HepG2 (cell line): Measurements from ENCODE around the gene MAP3K2. TPM values are rescaled to one million over a fixed set of nuclear protein-coding genes. Genes with fewer than 3 reads are reported as not detected.

Experiments
- FIP1L1 ChIP-seq: fragments of 200-400 bp; formaldehyde crosslinking; IDR thresholded peaks from 2 replicates; pipeline ENCODE4 v1.6.1; 2018; ENCODE audit warnings: low read depth, mild to moderate bottlenecking, low read length, moderate library complexity, borderline replicate concordance; ENCODE audit not compliant: insufficient read depth
- KMT2A ChIP-seq: sonication (generic); formaldehyde crosslinking; IDR thresholded peaks from 2 replicates; pipeline ENCODE4 v1.4.0; 2020; ENCODE audit warnings: missing genetic modification reagents
- MXI1 ChIP-seq: IDR thresholded peaks from 3 replicates; pipeline ENCODE4 v1.6.1; 2012; ENCODE audit warnings: low read depth, low read length, inconsistent platforms, borderline replicate concordance
- MZF1 ChIP-seq: sonication (generic); formaldehyde crosslinking; IDR thresholded peaks from 2 replicates; pipeline ENCODE4 v1.8.1; 2023; ENCODE audit warnings: mild to moderate bottlenecking, missing genetic modification reagents, borderline replicate concordance
- NAIF1 ChIP-seq: sonication (generic); formaldehyde crosslinking; IDR thresholded peaks from 2 replicates; pipeline ENCODE4 v1.5.0; 2020; ENCODE audit warnings: mild to moderate bottlenecking, missing genetic modification reagents, borderline replicate concordance
- NR2F2 ChIP-seq: IDR thresholded peaks from 2 replicates; pipeline ENCODE4 v1.6.1; 2012; ENCODE audit warnings: low read depth, inconsistent platforms, borderline replicate concordance
- PAF1 ChIP-seq: IDR thresholded peaks from 2 replicates; pipeline ENCODE4 v1.6.1; 2016; ENCODE audit warnings: missing genetic modification reagents, missing compliant biosample characterization
- PHF5A ChIP-seq: IDR thresholded peaks from one replicate; pipeline ENCODE4 v1.6.1; 2018; ENCODE audit warnings: low read depth, missing genetic modification reagents; ENCODE audit not compliant: unreplicated experiment
- RAD21 ChIP-seq: fragments of 450-650 bp; formaldehyde crosslinking; IDR thresholded peaks from 2 replicates; pipeline ENCODE4 v1.5.0; 2020; ENCODE audit warnings: mild to moderate bottlenecking
- SMARCE1 ChIP-seq: fragments of 450-650 bp; IDR thresholded peaks from 2 replicates; pipeline ENCODE4 v1.6.1; 2017; ENCODE audit warnings: borderline replicate concordance
- SP2 ChIP-seq: sonication (generic); formaldehyde crosslinking; IDR thresholded peaks from 2 replicates; pipeline ENCODE4 v1.5.1; 2020; ENCODE audit warnings: mild to moderate bottlenecking, missing genetic modification reagents
- TSC22D2 ChIP-seq: sonication (generic); formaldehyde crosslinking; IDR thresholded peaks from 2 replicates; pipeline ENCODE4 v1.5.1; 2020; ENCODE audit warnings: missing genetic modification reagents, mild to moderate bottlenecking, borderline replicate concordance
- YEATS4 ChIP-seq: sonication (generic); formaldehyde crosslinking; IDR thresholded peaks from 2 replicates; pipeline ENCODE4 v1.4.0; 2020; ENCODE audit warnings: missing genetic modification reagents, borderline replicate concordance
- ZFP41 ChIP-seq: sonication (generic); formaldehyde crosslinking; IDR thresholded peaks from 2 replicates; pipeline ENCODE4 v1.4.0; 2020; ENCODE audit warnings: mild to moderate bottlenecking, missing genetic modification reagents, borderline replicate concordance
- ZMYM4 ChIP-seq: sonication (generic); formaldehyde crosslinking; IDR thresholded peaks from 2 replicates; pipeline ENCODE4 v1.8.1; 2023; ENCODE audit warnings: mild to moderate bottlenecking, missing genetic modification reagents
- ZNF337 ChIP-seq: sonication (generic); formaldehyde crosslinking; IDR thresholded peaks from 2 replicates; pipeline ENCODE4 v1.5.1; 2020; ENCODE audit warnings: missing genetic modification reagents, low read depth, mild to moderate bottlenecking, borderline replicate concordance
- ZNF543 ChIP-seq: sonication (generic); formaldehyde crosslinking; IDR thresholded peaks from 2 replicates; pipeline ENCODE4 v1.4.0; 2020; ENCODE audit warnings: mild to moderate bottlenecking, missing genetic modification reagents
- ZNF557 ChIP-seq: sonication (generic); formaldehyde crosslinking; IDR thresholded peaks from 2 replicates; pipeline ENCODE4 v1.4.0; 2020; ENCODE audit warnings: missing genetic modification reagents
- ZNF598 ChIP-seq: sonication (generic); formaldehyde crosslinking; IDR thresholded peaks from 2 replicates; pipeline ENCODE4 v1.5.1; 2020; ENCODE audit warnings: mild to moderate bottlenecking, missing genetic modification reagents, borderline replicate concordance
- polyA plus RNA-seq, 8 experiments: library from polyadenylated mRNA; depleted of rRNA in 3 of 8; stranded (reverse) in 7 of 8; unstranded in 1 of 8; fragments of >200 nt; fragmentation: Illumina TruSeq in 4 of 8; extraction: Trizol in 4 of 8; gene quantifications; 2 replicates each; pipeline versions ENCODE4 v1.2.1 to v1.2.3, GENCODE V29; 2011 to 2016; ENCODE audit warnings: low read depth in 4 of 8, missing spikeins in 1 of 8, mixed read lengths in 1 of 8; ENCODE audit not compliant: insufficient read depth in 1 of 8
- total RNA-seq, 5 experiments: library from RNA; depleted of rRNA; stranded (reverse); fragments of >200 nt; fragmentation: Illumina TruSeq; extraction: Trizol; gene quantifications; 2 replicates each; pipeline ENCODE4 v1.2.3, GENCODE V29; 2016; ENCODE audit warnings: low read depth in 1 of 5
- TF ChIP-seq, protein P1 (sequence below): sonication (generic); formaldehyde crosslinking; IDR thresholded peaks from 2 replicates; pipeline ENCODE4 v1.8.1; 2023; ENCODE audit warnings: mild to moderate bottlenecking, missing genetic modification reagents
- TF ChIP-seq, protein P2 (sequence below): fragments of 450-650 bp; IDR thresholded peaks from 2 replicates; pipeline ENCODE4 v1.6.1; 2017; ENCODE audit warnings: mild to moderate bottlenecking
- TF ChIP-seq, protein P3 (sequence below): sonication (generic); formaldehyde crosslinking; IDR thresholded peaks from 2 replicates; pipeline ENCODE4 v1.4.0; 2020; ENCODE audit warnings: missing genetic modification reagents, borderline replicate concordance

MAP3K2 gene
- total and polyA plus RNA-seq, 2 of the 13 experiments (the other 11 are each of a cell fraction or from before 2014, with no cell fraction given) = 12.2 to 37.2 TPM

DNA sequence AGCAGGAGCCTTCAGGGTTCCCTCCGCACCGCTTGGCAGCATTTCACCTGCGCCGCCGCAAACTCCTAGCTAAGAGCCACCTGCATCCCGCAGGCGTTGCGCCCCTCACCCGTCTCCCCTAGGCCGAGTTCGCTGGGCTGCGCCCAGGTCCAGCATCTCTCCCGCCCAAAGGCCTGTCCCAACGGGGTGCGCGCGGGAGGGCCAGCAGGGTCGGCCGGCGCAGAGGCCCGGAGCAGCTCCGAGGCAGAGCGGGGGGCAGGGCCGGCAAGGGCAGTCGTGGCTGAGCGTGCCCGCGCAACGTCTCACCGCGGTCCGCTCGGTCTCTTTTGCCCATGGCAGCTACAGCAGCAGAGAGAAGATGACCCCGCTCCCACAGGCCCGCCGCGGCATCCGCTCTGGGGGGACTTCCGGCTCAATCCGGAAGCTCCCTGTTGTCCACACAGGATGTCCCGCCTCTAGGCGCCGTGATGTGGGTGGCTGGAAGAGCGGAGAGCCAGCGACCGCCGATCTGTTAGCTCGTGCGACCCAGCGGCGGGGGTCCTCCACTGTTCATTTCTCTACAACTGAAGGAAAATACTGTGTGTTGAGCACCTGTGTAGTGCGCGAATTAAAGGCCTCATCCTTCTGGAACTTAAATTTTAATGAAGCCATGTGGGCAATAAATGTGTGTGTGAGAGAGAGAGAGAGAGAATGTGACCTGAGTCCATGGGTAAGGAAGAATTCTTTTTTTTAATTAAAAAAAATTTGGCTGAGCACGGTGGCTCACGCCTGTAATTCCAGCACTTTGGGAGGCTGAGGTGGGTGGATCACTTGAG is 93.8 kb downstream of the MAP3K2 start, which contains the start of gene ERCC3 (continued):
- TF ChIP-seq, protein P1, sequence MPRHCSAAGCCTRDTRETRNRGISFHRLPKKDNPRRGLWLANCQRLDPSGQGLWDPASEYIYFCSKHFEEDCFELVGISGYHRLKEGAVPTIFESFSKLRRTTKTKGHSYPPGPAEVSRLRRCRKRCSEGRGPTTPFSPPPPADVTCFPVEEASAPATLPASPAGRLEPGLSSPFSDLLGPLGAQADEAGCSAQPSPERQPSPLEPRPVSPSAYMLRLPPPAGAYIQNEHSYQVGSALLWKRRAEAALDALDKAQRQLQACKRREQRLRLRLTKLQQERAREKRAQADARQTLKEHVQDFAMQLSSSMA (CRISPR knock-in tag) = peak; percentile 77; the same call in 1 of the 2 replicates
- TF ChIP-seq KMT2A (CRISPR knock-in tag) = peak; percentile 96
- no peak for TF ChIP-seq FIP1L1
- peak; percentile 67; the same call in 1 of the 2 replicates for TF ChIP-seq ZNF557 (CRISPR knock-in tag)
- TF ChIP-seq RAD21 (CRISPR knock-in tag) = peak; percentile 73
- TF ChIP-seq NR2F2 = peak; percentile 27; the same call in 1 of the 2 replicates
- peak; percentile 94; the same call in 1 of the 2 replicates for TF ChIP-seq YEATS4 (CRISPR knock-in tag)
- TF ChIP-seq, protein P2, sequence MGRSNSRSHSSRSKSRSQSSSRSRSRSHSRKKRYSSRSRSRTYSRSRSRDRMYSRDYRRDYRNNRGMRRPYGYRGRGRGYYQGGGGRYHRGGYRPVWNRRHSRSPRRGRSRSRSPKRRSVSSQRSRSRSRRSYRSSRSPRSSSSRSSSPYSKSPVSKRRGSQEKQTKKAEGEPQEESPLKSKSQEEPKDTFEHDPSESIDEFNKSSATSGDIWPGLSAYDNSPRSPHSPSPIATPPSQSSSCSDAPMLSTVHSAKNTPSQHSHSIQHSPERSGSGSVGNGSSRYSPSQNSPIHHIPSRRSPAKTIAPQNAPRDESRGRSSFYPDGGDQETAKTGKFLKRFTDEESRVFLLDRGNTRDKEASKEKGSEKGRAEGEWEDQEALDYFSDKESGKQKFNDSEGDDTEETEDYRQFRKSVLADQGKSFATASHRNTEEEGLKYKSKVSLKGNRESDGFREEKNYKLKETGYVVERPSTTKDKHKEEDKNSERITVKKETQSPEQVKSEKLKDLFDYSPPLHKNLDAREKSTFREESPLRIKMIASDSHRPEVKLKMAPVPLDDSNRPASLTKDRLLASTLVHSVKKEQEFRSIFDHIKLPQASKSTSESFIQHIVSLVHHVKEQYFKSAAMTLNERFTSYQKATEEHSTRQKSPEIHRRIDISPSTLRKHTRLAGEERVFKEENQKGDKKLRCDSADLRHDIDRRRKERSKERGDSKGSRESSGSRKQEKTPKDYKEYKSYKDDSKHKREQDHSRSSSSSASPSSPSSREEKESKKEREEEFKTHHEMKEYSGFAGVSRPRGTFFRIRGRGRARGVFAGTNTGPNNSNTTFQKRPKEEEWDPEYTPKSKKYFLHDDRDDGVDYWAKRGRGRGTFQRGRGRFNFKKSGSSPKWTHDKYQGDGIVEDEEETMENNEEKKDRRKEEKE = no peak
- TF ChIP-seq NAIF1 (CRISPR knock-in tag) = no peak
- peak; percentile 88 for TF ChIP-seq ZMYM4
- TF ChIP-seq ZFP41 (CRISPR knock-in tag) = peak; percentile 85; the same call in 1 of the 2 replicates
- peak; percentile 47 for TF ChIP-seq PHF5A
- no peak for TF ChIP-seq SMARCE1
- TF ChIP-seq PAF1 (CRISPR knock-in tag) = no peak
- peak; percentile 64; the same call in 1 of the 3 replicates for TF ChIP-seq MXI1
- peak; percentile 95 for TF ChIP-seq SP2 (CRISPR knock-in tag)
- TF ChIP-seq ZNF598 (CRISPR knock-in tag) = peak; percentile 88; the same call in 1 of the 2 replicates
- TF ChIP-seq, protein P3, sequence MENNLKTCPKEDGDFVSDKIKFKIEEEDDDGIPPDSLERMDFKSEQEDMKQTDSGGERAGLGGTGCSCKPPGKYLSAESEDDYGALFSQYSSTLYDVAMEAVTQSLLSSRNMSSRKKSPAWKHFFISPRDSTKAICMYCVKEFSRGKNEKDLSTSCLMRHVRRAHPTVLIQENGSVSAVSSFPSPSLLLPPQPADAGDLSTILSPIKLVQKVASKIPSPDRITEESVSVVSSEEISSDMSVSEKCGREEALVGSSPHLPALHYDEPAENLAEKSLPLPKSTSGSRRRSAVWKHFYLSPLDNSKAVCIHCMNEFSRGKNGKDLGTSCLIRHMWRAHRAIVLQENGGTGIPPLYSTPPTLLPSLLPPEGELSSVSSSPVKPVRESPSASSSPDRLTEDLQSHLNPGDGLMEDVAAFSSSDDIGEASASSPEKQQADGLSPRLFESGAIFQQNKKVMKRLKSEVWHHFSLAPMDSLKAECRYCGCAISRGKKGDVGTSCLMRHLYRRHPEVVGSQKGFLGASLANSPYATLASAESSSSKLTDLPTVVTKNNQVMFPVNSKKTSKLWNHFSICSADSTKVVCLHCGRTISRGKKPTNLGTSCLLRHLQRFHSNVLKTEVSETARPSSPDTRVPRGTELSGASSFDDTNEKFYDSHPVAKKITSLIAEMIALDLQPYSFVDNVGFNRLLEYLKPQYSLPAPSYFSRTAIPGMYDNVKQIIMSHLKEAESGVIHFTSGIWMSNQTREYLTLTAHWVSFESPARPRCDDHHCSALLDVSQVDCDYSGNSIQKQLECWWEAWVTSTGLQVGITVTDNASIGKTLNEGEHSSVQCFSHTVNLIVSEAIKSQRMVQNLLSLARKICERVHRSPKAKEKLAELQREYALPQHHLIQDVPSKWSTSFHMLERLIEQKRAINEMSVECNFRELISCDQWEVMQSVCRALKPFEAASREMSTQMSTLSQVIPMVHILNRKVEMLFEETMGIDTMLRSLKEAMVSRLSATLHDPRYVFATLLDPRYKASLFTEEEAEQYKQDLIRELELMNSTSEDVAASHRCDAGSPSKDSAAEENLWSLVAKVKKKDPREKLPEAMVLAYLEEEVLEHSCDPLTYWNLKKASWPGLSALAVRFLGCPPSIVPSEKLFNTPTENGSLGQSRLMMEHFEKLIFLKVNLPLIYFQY (CRISPR knock-in tag) = peak; percentile 77
- peak; percentile 83; the same call in 1 of the 2 replicates for TF ChIP-seq TSC22D2 (CRISPR knock-in tag)
- TF ChIP-seq MZF1 (CRISPR knock-in tag) = no peak
- peak; percentile 83; the same call in 1 of the 2 replicates for TF ChIP-seq ZNF543 (CRISPR knock-in tag)
- peak; percentile 95; the same call in 1 of the 2 replicates for TF ChIP-seq ZNF337 (CRISPR knock-in tag)
